RWPE1 (cell line): ENCODE measurements around the gene KRT39.
A peak's percentile ranks its signal among the peaks of the same experiment; 100 is the strongest.
"Not testable (repeated sequence)": the region's sequence is repeated elsewhere in the genome, so short reads cannot be mapped to it uniquely, and the experiment has no call there.

ENCODE experiments used
- CTCF ChIA-PET: fragments of 350-600 bp; sonication (Branson Sonifier 250); formaldehyde crosslinking; extraction: SDS; loops from one replicate; lab custom pipeline; 2021; lab: Yijun Ruan, JAX
- POLR2A ChIA-PET: fragments of 400-600 bp; formaldehyde crosslinking; extraction: SDS; loops from one replicate; lab custom pipeline; 2020; ENCODE audit warnings: antibody characterized with exemption; ENCODE audit not compliant: low non-redundant PET; lab: Yijun Ruan, JAX
- DNase-seq: peaks from one replicate; pipeline ENCODE4 v3.0.0; 2012; ENCODE audit warnings: low spot score
- H3K27ac ChIP-seq: fragments of 450-650 bp; 2 replicates; pipeline ENCODE4 v1.5.1; 2017
- CTCF ChIP-seq: fragments of 450-650 bp; conservative IDR thresholded peaks from 2 replicates; pipeline ENCODE4 v1.5.1; 2017; ENCODE audit warnings: low read depth, mild to moderate bottlenecking

The KRT39 gene

DNA sequence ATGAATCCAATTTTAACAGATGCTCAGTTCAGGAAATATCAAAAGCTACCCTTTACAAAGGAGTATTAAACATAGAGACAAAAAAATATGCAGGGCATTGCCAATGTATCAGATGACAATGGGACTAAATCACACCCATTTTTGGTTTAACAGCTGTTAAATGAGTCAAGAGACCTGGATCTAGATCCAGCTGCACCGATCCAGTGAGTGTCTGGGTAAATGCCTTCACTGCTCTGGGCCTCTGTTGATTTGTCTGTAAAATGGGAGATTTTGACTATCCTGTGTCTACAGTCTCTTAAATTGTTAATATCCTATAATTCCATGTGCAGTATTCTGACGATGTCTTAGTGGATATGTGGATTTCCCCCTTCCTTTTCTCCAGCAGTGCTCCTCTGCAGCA is 45.7 kb downstream of the KRT39 start:
- ChIA-PET POLR2A (no interaction called here), CTCF (interaction anchor here (0.7 kb wide), 2 partner anchors 235 to 656 kb away, joined by 3 to 6 read pairs; no protein-coding TSS in a partner anchor)
- TF ChIP-seq CTCF: no peak
- no peak overlapping the region for H3K27ac ChIP-seq
- no peak for DNase-seq

- H3K27ac ChIP-seq, POLR2A ChIA-PET, DNase-seq: not testable (repeated sequence)
- CTCF ChIA-PET: interaction anchor here (0.9 kb wide), 1 partner anchor 12 kb away, joined by 3 read pairs; no protein-coding TSS in a partner anchor
Observed at GRCh38 chr17:40917116-40917515, 49.6 kb downstream of the KRT39 start.

GRCh38 chr17:40916366-40916765 is 50.4 kb downstream of the KRT39 start:
- CTCF ChIA-PET: no interaction called here
- no peak for TF ChIP-seq CTCF
- H3K27ac ChIP-seq: peak overlapping the region; percentile 56
- POLR2A ChIA-PET: no interaction called here
- no peak for DNase-seq

- CTCF ChIA-PET: no interaction called here
- peak; percentile 26 for DNase-seq
- no peak overlapping the region; the same call in 1 of the 2 replicates for H3K27ac ChIP-seq
- POLR2A ChIA-PET: no interaction called here
- TF ChIP-seq CTCF: no peak
Observed at GRCh38 chr17:40915721-40916256, 51.0 kb downstream of the KRT39 start.

DNA sequence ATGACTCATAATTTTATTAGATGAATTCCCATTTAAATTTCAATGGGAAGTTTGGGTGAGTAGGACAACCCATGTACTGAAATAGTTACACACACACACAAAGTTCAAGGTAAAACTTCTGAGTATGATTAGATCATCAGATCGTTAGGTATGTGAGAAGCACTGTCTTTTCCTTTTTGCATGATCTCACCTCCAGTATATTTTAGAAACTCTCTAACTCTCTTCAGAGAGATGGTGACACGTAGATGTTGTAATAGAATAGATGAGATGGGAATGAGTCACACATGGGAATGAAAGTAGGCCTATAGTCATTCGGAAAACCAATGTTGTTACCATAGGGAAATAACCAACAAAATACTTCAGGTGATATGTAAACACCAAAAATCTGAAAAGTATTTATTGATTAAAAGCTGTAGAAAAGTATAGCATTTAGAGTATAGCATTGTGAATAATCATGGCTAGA is 51.5 kb downstream of the KRT39 start:
- POLR2A ChIA-PET: no interaction called here
- no peak overlapping the region for H3K27ac ChIP-seq
- peak; percentile 90 for DNase-seq

DNA sequence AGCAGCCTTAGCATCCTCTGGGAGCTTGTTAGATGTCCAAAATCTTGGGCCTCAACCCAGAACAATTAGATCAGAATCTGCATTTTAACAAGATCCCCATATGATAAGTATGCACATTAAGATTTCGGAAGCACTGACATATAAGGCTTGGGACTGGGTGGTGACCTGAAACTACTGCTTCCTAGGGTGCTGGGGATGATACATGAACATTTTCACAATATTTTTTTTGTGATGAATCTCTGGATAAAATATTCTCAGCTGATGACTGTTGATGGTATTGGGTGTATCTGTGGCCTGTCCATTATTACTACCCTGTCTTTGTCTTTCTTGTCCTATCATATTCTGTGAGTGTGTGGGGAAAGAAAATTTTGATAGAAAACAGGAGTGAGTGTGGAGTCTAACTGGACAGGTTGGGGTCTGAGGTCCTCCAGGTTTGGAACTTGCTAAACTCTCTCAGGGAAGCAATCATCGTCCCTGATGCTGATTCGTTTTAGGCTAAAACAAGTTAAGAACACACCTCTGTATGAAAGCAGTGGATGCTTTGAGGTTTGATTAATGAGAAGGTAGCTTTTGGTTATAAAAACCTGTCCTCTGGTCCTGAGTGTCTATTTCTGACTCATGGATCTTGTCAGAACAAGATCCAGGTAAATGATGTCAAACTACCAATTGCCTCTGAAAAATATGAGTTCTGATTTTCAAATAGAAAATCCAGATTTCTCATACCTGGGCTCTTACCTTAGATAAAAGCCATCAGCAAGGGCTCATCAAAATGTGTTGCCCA is 52.5 kb downstream of the KRT39 start:
- TF ChIP-seq CTCF: no peak
- POLR2A ChIA-PET: no interaction called here
- peak; percentile 45 for DNase-seq
- CTCF ChIA-PET: interaction anchor here (0.6 to 1.0 kb wide), 3 partner anchors 35 to 634 kb away, joined by 3 to 4 read pairs (median 3); no protein-coding TSS in a partner anchor
- H3K27ac ChIP-seq: no peak overlapping the region

More for the DNA sequence above, 51.5 kb downstream of the KRT39 start:
- TF ChIP-seq CTCF: no peak
- CTCF ChIA-PET: interaction anchor here (0.6 kb wide), 1 partner anchor 39 kb away, joined by 4 read pairs; no protein-coding TSS in a partner anchor
